ENCODE data around the gene MAP2K3.

GRCh38 chr17:21288571-21289017 lies 4.1 kb downstream of the MAP2K3 start:
- no peak for TF ChIP-seq POLR2AphosphoS5 (IDR thresholded peaks at IDR 0.05)
- TF ChIP-seq, protein P1, sequence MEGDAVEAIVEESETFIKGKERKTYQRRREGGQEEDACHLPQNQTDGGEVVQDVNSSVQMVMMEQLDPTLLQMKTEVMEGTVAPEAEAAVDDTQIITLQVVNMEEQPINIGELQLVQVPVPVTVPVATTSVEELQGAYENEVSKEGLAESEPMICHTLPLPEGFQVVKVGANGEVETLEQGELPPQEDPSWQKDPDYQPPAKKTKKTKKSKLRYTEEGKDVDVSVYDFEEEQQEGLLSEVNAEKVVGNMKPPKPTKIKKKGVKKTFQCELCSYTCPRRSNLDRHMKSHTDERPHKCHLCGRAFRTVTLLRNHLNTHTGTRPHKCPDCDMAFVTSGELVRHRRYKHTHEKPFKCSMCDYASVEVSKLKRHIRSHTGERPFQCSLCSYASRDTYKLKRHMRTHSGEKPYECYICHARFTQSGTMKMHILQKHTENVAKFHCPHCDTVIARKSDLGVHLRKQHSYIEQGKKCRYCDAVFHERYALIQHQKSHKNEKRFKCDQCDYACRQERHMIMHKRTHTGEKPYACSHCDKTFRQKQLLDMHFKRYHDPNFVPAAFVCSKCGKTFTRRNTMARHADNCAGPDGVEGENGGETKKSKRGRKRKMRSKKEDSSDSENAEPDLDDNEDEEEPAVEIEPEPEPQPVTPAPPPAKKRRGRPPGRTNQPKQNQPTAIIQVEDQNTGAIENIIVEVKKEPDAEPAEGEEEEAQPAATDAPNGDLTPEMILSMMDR (IDR thresholded peaks at IDR 0.05) = peak in 1 of 6 experiments; percentile 17
- no peak for TF ChIP-seq POLR2A (IDR thresholded peaks at IDR 0.05)
